ENCODE data around the gene SYMPK. TPM values are rescaled to one million over a fixed set of nuclear protein-coding genes. Genes with fewer than 3 reads are reported as not detected.
A peak's percentile ranks its signal among the peaks of the same experiment; 100 is the strongest.

Gene SYMPK
- total RNA-seq, 2 experiments from 2014 or later = 104 to 109 TPM

GRCh38 chr19:45826934-45827333 is 36.0 kb downstream of the SYMPK start:
- Mint-ChIP-seq H3K4me3 (no peak overlapping the region), H3K27ac (no peak overlapping the region), H3K27me3 (no peaks in the 10 kb centered on the region), H3K36me3 (peaks cover 33% of the 10 kb centered on the region), H3K4me1 (peaks cover 3% of the 10 kb centered on the region), H3K9me3 (no peaks in the 10 kb centered on the region)
- no peak for DNase-seq

GRCh38 chr19:45825917-45826893 is 36.7 kb downstream of the SYMPK start:
- Mint-ChIP-seq H3K27me3 (no peaks in the 10 kb centered on the region), H3K36me3 (peaks cover 29% of the 10 kb centered on the region), H3K9me3 (no peaks in the 10 kb centered on the region), H3K27ac (no peak overlapping the region), H3K4me1 (peaks cover 1% of the 10 kb centered on the region), H3K4me3 (no peak overlapping the region)
- no peak for DNase-seq

- Mint-ChIP-seq H3K36me3 (peaks cover 22% of the 10 kb centered on the region), H3K9me3 (no peaks in the 10 kb centered on the region), H3K27ac (no peak overlapping the region), H3K4me1 (peaks cover 2% of the 10 kb centered on the region), H3K4me3 (no peak overlapping the region), H3K27me3 (no peaks in the 10 kb centered on the region)
- DNase-seq = no peak
Observed at GRCh38 chr19:45825263-45825605, 37.7 kb downstream of the SYMPK start.

- Mint-ChIP-seq H3K4me3 (no peak overlapping the region), H3K27ac (no peak overlapping the region), H3K27me3 (no peaks in the 10 kb centered on the region), H3K36me3 (peaks cover 21% of the 10 kb centered on the region), H3K9me3 (no peaks in the 10 kb centered on the region), H3K4me1 (peaks cover 3% of the 10 kb centered on the region)
- DNase-seq = no peak
Observed at GRCh38 chr19:45824531-45825262, 38.2 kb downstream of the SYMPK start.

- Mint-ChIP-seq H3K27me3 (no peaks in the 10 kb centered on the region), H3K36me3 (peaks cover 17% of the 10 kb centered on the region), H3K27ac (no peak overlapping the region), H3K9me3 (no peaks in the 10 kb centered on the region), H3K4me1 (peaks cover 2% of the 10 kb centered on the region), H3K4me3 (no peak overlapping the region)
- no peak for DNase-seq
Observed at GRCh38 chr19:45824041-45824471, 38.9 kb downstream of the SYMPK start.

GRCh38 chr19:45823182-45823581 is 39.8 kb downstream of the SYMPK start:
- Mint-ChIP-seq H3K27me3 (no peaks in the 10 kb centered on the region), H3K27ac (no peak overlapping the region), H3K36me3 (peaks cover 9% of the 10 kb centered on the region), H3K4me1 (peaks cover 2% of the 10 kb centered on the region), H3K9me3 (no peaks in the 10 kb centered on the region), H3K4me3 (no peak overlapping the region)
- DNase-seq = no peak

GRCh38 chr19:45822716-45823115 is 40.2 kb downstream of the SYMPK start:
- H3K9me3 Mint-ChIP-seq = no peaks in the 10 kb centered on the region
- H3K36me3 Mint-ChIP-seq = peaks cover 6% of the 10 kb centered on the region
- peaks cover 2% of the 10 kb centered on the region for H3K4me1 Mint-ChIP-seq
- H3K27me3 Mint-ChIP-seq = no peaks in the 10 kb centered on the region
- no peak overlapping the region for H3K4me3 Mint-ChIP-seq
- H3K27ac Mint-ChIP-seq = no peak overlapping the region
- no peak for DNase-seq

- Mint-ChIP-seq H3K36me3 (peaks cover 6% of the 10 kb centered on the region), H3K27ac (no peak overlapping the region), H3K4me3 (no peak overlapping the region), H3K9me3 (no peaks in the 10 kb centered on the region), H3K27me3 (no peaks in the 10 kb centered on the region), H3K4me1 (peaks cover 2% of the 10 kb centered on the region)
- no peak for DNase-seq
Observed at GRCh38 chr19:45821570-45821969, 41.4 kb downstream of the SYMPK start.

- Mint-ChIP-seq H3K9me3 (no peaks in the 10 kb centered on the region), H3K36me3 (peaks cover 6% of the 10 kb centered on the region), H3K4me3 (no peak overlapping the region), H3K4me1 (peaks cover 2% of the 10 kb centered on the region), H3K27ac (no peak overlapping the region), H3K27me3 (no peaks in the 10 kb centered on the region)
- no peak for DNase-seq
Observed at GRCh38 chr19:45821103-45821521, 41.8 kb downstream of the SYMPK start.

GRCh38 chr19:45820413-45821102 is 42.4 kb downstream of the SYMPK start:
- peaks cover 2% of the 10 kb centered on the region for H3K4me1 Mint-ChIP-seq
- peaks cover 3% of the 10 kb centered on the region for H3K27me3 Mint-ChIP-seq
- DNase-seq = no peak
- H3K27ac Mint-ChIP-seq = peak overlapping the region; percentile 56
- peaks cover 4% of the 10 kb centered on the region for H3K36me3 Mint-ChIP-seq
- no peak overlapping the region for H3K4me3 Mint-ChIP-seq
- no peaks in the 10 kb centered on the region for H3K9me3 Mint-ChIP-seq

- Mint-ChIP-seq H3K4me1 (peaks cover 2% of the 10 kb centered on the region), H3K36me3 (peaks cover 4% of the 10 kb centered on the region), H3K27me3 (peaks cover 6% of the 10 kb centered on the region), H3K27ac (no peak overlapping the region), H3K4me3 (no peak overlapping the region), H3K9me3 (no peaks in the 10 kb centered on the region)
- DNase-seq = no peak
Observed at GRCh38 chr19:45819769-45820168, 43.2 kb downstream of the SYMPK start.

GRCh38 chr19:45817725-45818301 is 45.1 kb downstream of the SYMPK start:
- no peak for DNase-seq
- H3K4me1 Mint-ChIP-seq = peaks cover 2% of the 10 kb centered on the region
- no peak overlapping the region for H3K27ac Mint-ChIP-seq
- peaks cover 2% of the 10 kb centered on the region for H3K36me3 Mint-ChIP-seq
- H3K27me3 Mint-ChIP-seq = peaks cover 25% of the 10 kb centered on the region
- no peaks in the 10 kb centered on the region for H3K9me3 Mint-ChIP-seq
- H3K4me3 Mint-ChIP-seq = no peak overlapping the region

GRCh38 chr19:45817010-45817724 is 45.8 kb downstream of the SYMPK start:
- Mint-ChIP-seq H3K4me3 (no peak overlapping the region), H3K36me3 (peaks cover 2% of the 10 kb centered on the region), H3K9me3 (no peaks in the 10 kb centered on the region), H3K4me1 (peaks cover 2% of the 10 kb centered on the region), H3K27ac (no peak overlapping the region), H3K27me3 (peaks cover 31% of the 10 kb centered on the region)
- DNase-seq = peak; percentile 95

Measured in activated naive CD8-positive, alpha-beta T cell treated with anti-CD3 and anti-CD28 coated beads for 36 hours (primary cell).